GM12878 (cell line): ENCODE data around the gene PMS1.

Experiments used
- EZH2 ChIP-seq: IDR thresholded peaks from 2 replicates; pipeline ENCODE4 v1.6.1; 2012; ENCODE audit warnings: low read depth, mild to moderate bottlenecking, control low read depth, inconsistent platforms, low read length, borderline replicate concordance; ENCODE audit not compliant: control insufficient read depth
- KDM1A ChIP-seq: fragments of 200-600 bp; sonication (generic); IDR thresholded peaks from 2 replicates; pipeline ENCODE4 v1.6.1; 2016; ENCODE audit warnings: borderline replicate concordance
- LARP7 ChIP-seq: fragments of 450-650 bp; IDR thresholded peaks from 2 replicates; pipeline ENCODE4 v1.6.1; 2017; ENCODE audit warnings: mild to moderate bottlenecking
- NFIC ChIP-seq: IDR thresholded peaks from 2 replicates; pipeline ENCODE4 v1.6.1; 2012; ENCODE audit warnings: low read depth, mild to moderate bottlenecking, inconsistent platforms, low read length, moderate library complexity
- NFYB ChIP-seq: IDR thresholded peaks from 2 replicates; pipeline ENCODE4 v1.6.1; 2011; ENCODE audit warnings: low read depth, mild to moderate bottlenecking, low read length, improper control_type of control experiment, moderate library complexity; ENCODE audit not compliant: insufficient read depth
- NR2F1 ChIP-seq: fragments of 450-650 bp; conservative IDR thresholded peaks from 2 replicates; pipeline ENCODE4 v1.6.1; 2017; ENCODE audit warnings: mild to moderate bottlenecking
- ZNF274 ChIP-seq: IDR thresholded peaks from one replicate; pipeline ENCODE4 v1.8.0; 2011; ENCODE audit not compliant: insufficient read length, insufficient read depth

GRCh38 chr2:189896809-189897208 is 112.6 kb downstream of the PMS1 start:
- TF ChIP-seq KDM1A, result no peak
- TF ChIP-seq ZNF274, result no peak
- TF ChIP-seq NFYB, result no peak
- no peak for TF ChIP-seq EZH2
- no peak for TF ChIP-seq NR2F1
- TF ChIP-seq LARP7, result no peak
- TF ChIP-seq NFIC, result no peak
